RWPE1 (cell line): ENCODE results near the gene PSAPL1.

ENCODE experiments used
- CTCF ChIA-PET: fragments of 350-600 bp; sonication (Branson Sonifier 250); formaldehyde crosslinking; extraction: SDS; loops from one replicate; lab custom pipeline; 2021; lab: Yijun Ruan, JAX
- POLR2A ChIA-PET: fragments of 400-600 bp; formaldehyde crosslinking; extraction: SDS; loops from one replicate; lab custom pipeline; 2020; ENCODE audit warnings: antibody characterized with exemption; ENCODE audit not compliant: low non-redundant PET; lab: Yijun Ruan, JAX
- DNase-seq: peaks from one replicate; pipeline ENCODE4 v3.0.0; 2012; ENCODE audit warnings: low spot score
- H3K27ac ChIP-seq: fragments of 450-650 bp; 2 replicates; pipeline ENCODE4 v1.5.1; 2017
- CTCF ChIP-seq: fragments of 450-650 bp; conservative IDR thresholded peaks from 2 replicates; pipeline ENCODE4 v1.5.1; 2017; ENCODE audit warnings: low read depth, mild to moderate bottlenecking

Gene PSAPL1

GRCh38 chr4:7410446-7410845, 24.3 kb downstream of the PSAPL1 start:
- ChIA-PET CTCF (no interaction called here), POLR2A (no interaction called here)
- H3K27ac ChIP-seq, result no peak overlapping the region
- no peak for TF ChIP-seq CTCF
- no peak for DNase-seq

- ChIA-PET POLR2A (no interaction called here), CTCF (interaction anchor here (0.6 kb wide), 1 partner anchor 307 kb away, joined by 5 read pairs; no protein-coding TSS in a partner anchor)
- no peak overlapping the region for H3K27ac ChIP-seq
- no peak for TF ChIP-seq CTCF
- no peak for DNase-seq
These were observed 26.6 kb downstream of the PSAPL1 start for GRCh38 chr4:7408166-7408565.

GRCh38 chr4:7403001-7403400, 31.7 kb downstream of the PSAPL1 start:
- peak; percentile 29 for DNase-seq
- POLR2A ChIA-PET, result no interaction called here
- no peak for TF ChIP-seq CTCF
- peak overlapping the region; percentile 62 for H3K27ac ChIP-seq
- CTCF ChIA-PET, result no interaction called here

GRCh38 chr4:7402526-7402925, 32.2 kb downstream of the PSAPL1 start:
- peak; percentile 55 for DNase-seq
- ChIA-PET CTCF (no interaction called here), POLR2A (no interaction called here)
- no peak overlapping the region for H3K27ac ChIP-seq
- no peak for TF ChIP-seq CTCF

- no peak overlapping the region for H3K27ac ChIP-seq
- ChIA-PET CTCF (no interaction called here), POLR2A (no interaction called here)
- no peak for TF ChIP-seq CTCF
- DNase-seq, result no peak
These were observed 33.9 kb downstream of the PSAPL1 start for GRCh38 chr4:7400671-7401298.

- ChIA-PET POLR2A (no interaction called here), CTCF (no interaction called here)
- DNase-seq, result no peak
- H3K27ac ChIP-seq, result no peak overlapping the region; the same call in 1 of the 2 replicates
- TF ChIP-seq CTCF, result no peak
These were observed 35.1 kb downstream of the PSAPL1 start for GRCh38 chr4:7399440-7400234.
